DMS 273 treated with DMSO at 0.1 percent for 48 hours (cell line): ENCODE data around the gene LYST.

Source experiments
- DNase-seq: peaks from one replicate; lab custom pipeline; 2025; lab: John Stamatoyannopoulos, UW

LYST gene

DNA sequence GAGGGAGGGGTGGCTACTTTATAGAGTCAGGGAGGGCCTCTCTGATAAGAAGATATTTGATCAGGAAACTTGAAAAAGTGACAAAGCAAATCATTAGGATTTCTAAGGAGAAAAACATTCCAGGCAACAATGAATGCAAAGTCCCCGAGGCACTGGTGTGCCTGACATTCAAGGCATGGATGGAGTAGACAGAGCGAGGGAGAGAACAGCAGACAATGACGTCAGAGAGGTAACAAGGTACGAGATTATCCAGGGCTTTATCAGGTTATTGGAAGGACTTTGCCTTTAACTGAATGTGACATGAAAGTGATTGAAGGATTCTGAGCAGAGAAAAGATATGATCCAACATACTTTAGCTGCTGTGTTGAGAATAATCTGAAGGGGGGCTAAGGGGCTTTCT is 144.7 kb downstream of the LYST start:
- no peak for DNase-seq

DNA sequence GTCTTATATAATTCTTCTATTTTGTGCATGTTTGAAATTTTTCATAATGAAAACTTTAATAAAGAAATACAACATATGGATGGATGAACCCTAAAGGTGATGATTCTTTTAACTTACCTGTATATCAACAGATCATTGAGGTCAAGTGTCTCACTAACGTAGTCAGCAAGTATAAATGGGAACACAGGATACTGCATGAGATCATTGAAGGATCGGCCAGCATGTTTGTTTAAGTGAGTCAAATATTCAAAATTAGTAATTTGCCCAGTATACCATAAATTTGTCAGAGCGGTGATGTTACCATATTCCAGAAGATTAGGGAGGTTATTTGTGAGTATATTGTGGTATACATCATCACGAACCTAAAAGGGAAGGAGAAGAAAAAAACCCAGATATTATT is 146.2 kb downstream of the LYST start:
- no peak for DNase-seq

DNA sequence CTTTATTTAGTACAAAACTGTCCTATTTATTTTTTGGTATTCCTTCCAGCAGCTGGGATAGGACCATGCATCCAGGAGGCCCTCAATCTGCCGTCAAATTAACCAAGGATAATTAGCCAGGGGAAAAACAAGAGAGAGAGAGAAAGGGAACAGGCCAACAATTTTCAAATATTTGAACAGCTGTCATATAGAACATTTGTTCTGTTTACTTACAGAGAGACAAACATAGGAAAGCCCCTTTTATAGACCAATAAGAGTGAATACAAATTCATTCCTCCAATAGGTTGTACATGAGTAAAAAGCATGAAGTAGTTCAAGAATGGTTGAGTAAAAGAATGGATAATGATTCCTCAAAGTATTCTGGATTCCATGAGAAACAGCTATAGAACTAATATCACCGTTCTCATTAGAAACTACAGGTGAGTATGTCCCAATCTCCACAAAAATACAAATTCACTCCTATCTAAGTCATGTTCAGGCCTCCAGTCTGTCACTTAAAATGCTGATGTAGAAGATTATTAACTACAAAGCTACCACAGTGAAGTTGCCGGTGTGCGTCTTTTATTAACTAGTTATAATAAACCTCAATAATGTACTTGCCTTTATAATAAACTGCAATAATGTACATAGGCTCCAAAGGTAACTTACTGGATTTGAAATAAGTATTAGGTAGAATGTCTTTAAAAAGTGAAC is 152.4 kb downstream of the LYST start:
- DNase-seq = peak; percentile 23

DNA sequence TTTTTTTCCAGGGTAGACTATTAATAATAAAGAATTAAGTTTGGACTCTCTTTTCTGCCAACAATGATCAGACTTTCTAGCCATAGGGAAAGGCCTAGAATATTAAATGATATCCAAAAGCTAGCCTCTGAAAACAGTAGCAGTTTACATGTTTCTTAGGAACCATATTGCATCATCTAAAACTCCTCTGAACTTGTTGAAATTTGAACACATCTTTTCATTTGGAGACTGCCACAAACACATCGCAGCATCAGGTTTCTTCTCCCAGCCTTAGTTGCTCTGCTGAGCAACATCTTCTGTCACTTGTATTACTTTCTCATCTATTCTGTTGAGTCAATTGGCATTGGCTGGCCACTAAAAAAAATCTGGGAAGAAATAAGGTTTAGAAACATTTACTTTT is 153.9 kb downstream of the LYST start:
- DNase-seq = no peak

DNA sequence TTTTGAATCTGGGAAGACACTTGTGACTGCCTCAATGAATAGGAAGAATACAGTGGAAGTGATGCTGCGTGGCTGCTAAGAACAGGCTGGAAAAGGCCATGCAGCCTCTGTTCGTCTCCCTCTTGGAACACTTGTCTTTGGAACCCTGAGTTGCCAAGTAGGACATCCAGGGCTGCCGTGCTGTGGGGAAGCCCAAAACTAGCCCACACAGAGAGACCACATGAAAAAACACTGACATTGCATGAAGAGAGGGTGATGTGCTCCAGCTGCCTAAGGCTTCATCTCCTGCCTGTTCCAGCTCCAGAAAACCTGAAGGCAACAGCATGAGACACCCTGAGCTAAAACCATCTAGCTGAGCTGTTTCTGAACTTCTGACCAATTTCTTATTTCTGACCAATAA is 156.0 kb downstream of the LYST start:
- no peak for DNase-seq

DNA sequence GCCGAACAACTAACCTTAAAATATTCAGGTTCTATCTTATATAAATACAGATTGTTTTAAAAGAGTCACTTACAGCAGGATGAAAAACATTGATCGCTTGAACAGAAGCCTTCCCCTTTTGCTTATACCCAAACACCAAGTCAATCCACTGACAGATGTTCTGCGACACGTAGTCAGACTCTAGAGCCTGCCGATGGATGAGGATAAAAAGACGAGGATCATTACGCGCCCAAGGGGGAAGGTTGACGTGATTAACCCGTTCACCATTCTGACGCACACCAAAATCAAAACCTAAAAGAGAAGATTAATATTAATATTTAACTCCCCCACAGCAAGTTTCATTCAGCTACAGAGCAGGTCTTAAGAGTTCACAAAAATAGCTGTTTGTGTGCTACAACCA is 157.7 kb downstream of the LYST start:
- no peak for DNase-seq

GRCh38 chr1:235708390-235708962 is 158.2 kb downstream of the LYST start:
- no peak for DNase-seq

DNA sequence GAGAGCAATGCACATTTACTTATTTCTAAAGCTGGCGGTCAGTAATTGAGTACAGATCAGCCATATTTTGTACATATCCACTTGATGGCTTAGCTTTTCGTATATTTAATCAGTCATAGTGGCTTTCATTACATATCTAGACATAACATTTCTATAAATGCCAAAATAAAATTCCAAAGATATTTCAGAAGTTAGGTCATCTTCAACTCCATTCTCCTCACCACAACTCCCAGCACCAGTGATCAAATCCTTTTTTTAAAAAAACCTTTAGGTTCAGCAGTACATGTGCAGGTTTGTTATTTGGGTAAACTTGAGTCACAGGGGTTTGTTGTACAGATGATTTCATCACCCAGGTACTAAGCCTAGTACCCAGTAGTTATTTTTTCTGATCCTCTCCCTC is 163.2 kb downstream of the LYST start:
- no peak for DNase-seq

DNA sequence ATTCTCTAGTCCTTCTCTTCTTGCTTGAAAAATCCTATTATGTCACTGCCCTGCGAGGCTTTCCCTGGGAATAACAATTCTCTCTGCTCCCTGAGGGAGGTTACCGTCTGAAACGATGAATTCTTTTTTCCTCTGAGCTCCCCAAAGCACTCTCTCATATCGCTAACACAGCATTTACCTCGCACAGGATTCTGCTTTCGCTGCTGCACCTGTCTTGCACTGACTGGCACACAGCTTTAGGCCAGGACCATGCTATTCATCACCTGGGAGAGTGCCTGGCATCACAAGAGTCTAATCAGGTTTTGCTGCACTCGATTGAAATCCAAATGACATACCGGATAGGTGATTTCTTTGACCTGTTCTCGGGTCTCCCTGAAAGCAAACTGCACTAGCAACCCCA is 164.3 kb downstream of the LYST start:
- DNase-seq = no peak

GRCh38 chr1:235697508-235697907 is 169.2 kb downstream of the LYST start:
- no peak for DNase-seq

DNA sequence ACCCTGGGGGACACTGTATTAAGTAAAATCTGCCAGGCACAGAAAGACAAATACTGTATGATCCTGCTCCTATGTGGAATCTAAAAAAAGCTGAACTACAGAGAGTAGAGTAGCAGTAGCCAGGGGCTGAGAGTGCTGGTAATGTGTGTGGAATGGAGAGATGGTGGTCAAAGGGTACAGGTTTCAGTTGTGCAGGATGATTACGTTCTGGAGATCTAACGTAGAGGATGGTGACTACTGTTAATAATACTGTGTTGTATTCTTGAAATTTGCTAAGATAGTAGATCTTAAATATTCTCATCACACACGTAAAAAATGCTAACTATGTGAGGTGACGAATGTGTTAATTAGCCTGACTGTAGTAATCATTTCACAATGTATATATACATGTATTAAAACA is 177.3 kb downstream of the LYST start:
- no peak for DNase-seq

- DNase-seq = no peak
These were observed 178.6 kb downstream of the LYST start for GRCh38 chr1:235688096-235688495.

- no peak for DNase-seq
These were observed 183.1 kb downstream of the LYST start for GRCh38 chr1:235683653-235684052.

- DNase-seq = no peak
These were observed 184.5 kb downstream of the LYST start for GRCh38 chr1:235682216-235682615.

- DNase-seq = no peak
These were observed 187.1 kb downstream of the LYST start for GRCh38 chr1:235679644-235680043.

GRCh38 chr1:235679005-235679404 is 187.7 kb downstream of the LYST start:
- no peak for DNase-seq

DNA sequence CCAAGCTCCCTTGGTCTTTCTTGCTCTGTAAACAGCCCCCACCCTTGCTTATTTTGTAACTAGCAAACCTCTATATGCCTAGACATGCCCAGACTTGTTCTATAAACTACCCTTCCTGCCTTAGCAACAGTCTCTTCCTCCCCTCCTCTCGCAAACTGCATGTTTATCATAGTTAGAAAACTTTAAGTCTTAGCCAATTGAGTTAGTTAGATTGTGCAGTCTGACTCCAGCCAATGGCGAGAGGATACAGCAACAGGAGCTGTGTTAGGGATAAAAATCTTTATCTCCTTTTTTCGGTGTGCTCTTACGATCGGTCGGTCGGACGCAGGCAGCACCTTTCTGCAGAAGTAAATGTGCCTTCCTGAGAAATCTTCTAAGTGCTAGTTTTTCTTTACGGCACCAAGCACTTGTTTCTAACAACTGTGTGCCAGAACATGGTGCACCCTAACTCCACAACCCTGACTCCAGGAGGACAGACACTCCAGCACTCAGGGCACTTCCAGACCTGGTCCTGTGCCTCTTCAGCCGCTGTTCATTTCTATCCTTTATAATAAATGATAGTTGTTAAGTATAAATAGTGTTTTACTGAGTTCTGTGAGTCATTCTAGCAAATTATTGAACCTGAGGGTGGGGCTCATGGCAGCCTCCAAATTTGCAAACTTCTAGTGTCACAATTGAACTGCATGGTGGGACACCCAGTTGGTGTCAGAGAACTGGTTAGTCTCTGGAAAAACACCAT is 191.4 kb downstream of the LYST start:
- DNase-seq = no peak

DNA sequence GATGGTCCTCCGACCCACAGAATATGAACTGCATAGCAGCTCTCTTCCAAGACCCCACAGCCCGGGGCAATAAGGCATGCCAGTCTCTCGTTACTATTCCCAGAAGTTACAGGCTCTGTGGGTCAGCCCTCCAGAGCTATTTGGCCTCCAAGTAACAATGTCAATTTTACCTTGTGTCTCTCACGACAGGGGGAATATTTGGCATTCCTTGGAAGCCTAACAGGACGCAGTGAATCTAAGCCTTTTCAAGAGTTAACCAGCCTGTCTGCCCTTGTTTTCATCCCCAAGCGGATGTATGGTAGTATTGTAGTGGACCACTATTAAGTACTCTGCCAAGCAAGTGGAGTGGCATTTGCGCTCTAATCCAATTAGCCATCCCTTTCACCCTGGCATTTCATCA is 192.7 kb downstream of the LYST start:
- no peak for DNase-seq

DNA sequence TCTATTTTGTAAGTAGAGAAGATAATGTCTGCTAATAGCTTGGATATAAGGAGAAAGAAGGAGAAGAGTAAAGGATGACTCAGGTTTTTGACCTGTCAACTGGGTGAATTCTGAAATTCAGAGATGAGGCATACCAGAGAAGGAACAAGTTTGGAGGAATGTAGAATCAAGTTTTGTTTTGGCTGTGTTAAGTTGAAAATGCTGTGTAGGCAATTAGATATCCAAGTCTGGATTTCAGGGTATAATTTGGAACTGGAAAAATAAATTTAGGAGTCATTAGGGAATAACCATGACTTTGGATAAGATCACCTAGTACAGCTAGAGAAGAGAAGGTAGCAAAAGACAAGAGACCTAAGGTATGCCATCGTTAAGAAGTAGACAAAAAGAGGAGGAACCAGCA is 194.7 kb downstream of the LYST start:
- no peak for DNase-seq

DNA sequence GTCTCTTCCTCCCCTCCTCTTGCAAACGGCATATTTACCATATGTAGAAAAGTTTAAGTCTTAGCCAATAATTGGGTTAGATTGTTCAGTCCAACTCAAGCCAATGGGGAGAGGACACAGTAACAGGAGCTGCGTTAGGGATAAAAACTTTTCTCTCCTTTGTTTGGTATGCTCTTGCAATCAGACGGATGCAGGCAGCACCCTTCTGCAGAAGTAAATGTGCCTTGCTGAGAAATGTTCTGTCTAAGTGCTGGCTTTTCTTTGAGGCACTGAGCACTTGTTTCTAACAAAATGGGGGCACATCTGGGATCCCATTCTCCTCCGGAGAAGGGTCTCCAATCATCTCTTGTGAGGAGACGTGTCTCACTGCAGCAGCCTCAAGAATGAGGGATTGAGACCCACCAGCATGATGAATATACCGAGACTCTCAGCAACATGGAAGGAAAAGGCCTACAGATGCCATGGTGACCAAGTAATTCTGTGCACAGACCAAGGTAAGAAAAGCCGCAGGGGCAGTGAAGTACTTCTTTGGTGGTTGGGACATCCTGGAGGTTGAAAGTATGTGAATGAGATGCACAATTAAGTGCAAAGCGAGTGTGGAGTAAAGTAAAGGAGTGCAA is 196.4 kb downstream of the LYST start:
- DNase-seq = no peak

DNA sequence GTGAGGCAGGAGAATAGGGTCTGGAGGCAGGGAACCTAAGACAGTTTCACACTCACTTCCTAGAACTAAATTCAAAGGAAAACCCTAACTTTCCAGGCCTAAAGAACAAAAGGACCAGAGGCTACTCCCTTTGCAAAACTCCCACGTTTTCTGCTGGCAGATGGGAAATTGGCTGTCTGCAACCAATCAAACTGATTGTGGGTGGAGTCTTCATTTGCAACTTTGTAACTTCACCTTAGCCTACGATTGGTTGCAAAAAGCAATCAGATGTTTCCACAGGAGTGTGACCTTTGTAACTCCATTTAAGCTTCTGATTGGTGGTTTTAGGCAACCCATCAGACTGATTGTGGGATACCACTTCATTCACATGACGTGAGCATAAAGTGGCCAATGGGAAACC is 197.4 kb downstream of the LYST start:
- no peak for DNase-seq

- no peak for DNase-seq
These were observed 203.1 kb downstream of the LYST start for GRCh38 chr1:235663628-235664027.

GRCh38 chr1:235661568-235661967 is 205.1 kb downstream of the LYST start:
- DNase-seq = no peak
